Fibroblast of mammary gland (primary cell): ENCODE measurements around the gene OR4A16.

Experiments
- DNase-seq: peaks from one replicate; pipeline ENCODE4 v3.0.0-alpha.2; 2010; ENCODE audit warnings: low read depth
- H3K4me3 ChIP-seq: 2 replicates; pipeline ENCODE4 v1.5.1; 2011; ENCODE audit warnings: low read depth, mild to moderate bottlenecking, low read length, moderate library complexity; ENCODE audit not compliant: control insufficient read depth
- CTCF ChIP-seq: conservative IDR thresholded peaks from 2 replicates; pipeline ENCODE4 v1.5.1; 2011; ENCODE audit warnings: low read depth, low read length, inconsistent platforms; ENCODE audit not compliant: control insufficient read depth, insufficient read depth

OR4A16 gene

DNA sequence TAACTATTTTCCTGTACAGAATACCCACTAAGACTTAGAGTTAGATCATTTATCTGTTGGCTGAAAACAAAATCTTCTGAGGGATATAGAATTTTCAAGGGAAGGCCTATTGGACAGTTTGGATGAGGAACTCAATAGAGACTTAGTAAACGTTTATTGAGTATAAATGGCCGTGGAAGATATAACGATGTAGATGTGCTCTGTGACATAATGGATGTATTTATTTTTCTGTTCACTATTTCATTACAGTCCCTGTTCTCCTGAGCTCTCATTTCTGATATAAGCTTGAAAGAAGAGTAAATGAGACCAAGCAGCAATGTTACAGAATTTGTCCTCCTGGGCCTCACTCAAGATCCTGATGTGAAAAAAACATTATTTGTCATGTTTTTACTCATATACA lies at the start of gene OR4A16:
TSS of gene OR4A16 (plus strand) at position 301 of the 400 bp plus-strand sequence. CDS start at position 301, 0 bp downstream.
- DNase-seq = no peak
- TF ChIP-seq CTCF = no peak
- no peak within 1 kb of the TSS for H3K4me3 ChIP-seq

DNA sequence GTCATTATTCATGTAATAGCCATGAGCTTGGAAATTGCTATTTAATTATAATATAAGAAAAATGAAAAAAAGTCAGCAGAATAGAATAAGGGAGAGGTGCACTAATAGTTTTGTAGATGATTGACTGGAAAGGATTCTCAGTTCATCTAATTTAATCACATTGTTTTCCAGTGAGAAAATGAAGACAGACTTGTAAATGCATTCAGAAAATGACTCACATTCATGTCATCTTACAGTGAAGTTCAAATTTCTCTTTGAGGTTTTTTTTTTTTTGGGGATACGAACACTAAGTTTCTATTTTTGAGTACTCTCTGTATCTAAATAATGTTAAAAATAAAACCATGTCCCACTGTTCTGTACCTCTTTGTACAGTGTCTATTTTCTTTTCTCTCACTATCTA lies 18.5 kb upstream of the OR4A16 start:
- DNase-seq = no peak
- TF ChIP-seq CTCF = no peak
- H3K4me3 ChIP-seq = no peak overlapping the region

GRCh38 chr11:55345306-55345705 lies 2.3 kb downstream of the OR4A16 start:
- no peak for DNase-seq
- no peak for TF ChIP-seq CTCF
- no peak overlapping the region for H3K4me3 ChIP-seq

DNA sequence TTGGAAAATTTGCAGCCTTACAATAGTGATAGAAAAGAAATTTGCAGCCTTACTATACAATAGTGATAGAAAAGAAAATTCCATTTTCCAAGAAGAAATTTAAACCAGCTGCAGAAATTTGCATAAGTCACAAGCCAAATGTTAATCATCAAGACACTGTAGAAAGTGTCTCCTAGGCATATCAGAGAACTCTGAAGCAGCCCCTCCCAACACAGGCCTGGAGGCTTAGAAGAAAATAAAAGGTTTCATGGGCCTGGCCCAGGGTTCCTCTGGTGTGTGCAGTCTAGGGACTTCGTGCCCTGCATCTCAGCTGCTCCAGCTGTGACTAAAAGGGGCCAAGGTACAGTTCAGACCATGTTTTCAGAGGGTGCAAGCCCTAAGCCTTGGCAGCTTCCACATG lies 6.0 kb downstream of the OR4A16 start:
- H3K4me3 ChIP-seq = no peak overlapping the region
- TF ChIP-seq CTCF = no peak
- DNase-seq = no peak

GRCh38 chr11:55357560-55358184 lies 14.7 kb downstream of the OR4A16 start:
- TF ChIP-seq CTCF = no peak
- DNase-seq = no peak
- H3K4me3 ChIP-seq = no peak overlapping the region

- TF ChIP-seq CTCF = no peak
- no peak within 1 kb of the TSS for H3K4me3 ChIP-seq
- DNase-seq = no peak
Observed at GRCh38 chr11:55367674-55368073, 24.7 kb downstream of the OR4A16 start, which contains the start of gene OR4A15. Gene OR4A15, plus strand, starts transcription at chr11:55367974. Its CDS starts 0 bp downstream, at chr11:55367974.
